HFFc6 (cell line): Measurements from ENCODE around the gene SAAL1. TPM values are rescaled to one million over a fixed set of nuclear protein-coding genes. Genes with fewer than 3 reads are reported as not detected.

Experiments
- DNase-seq: peaks from one replicate; pipeline ENCODE4 v3.0.0-alpha.2; 2018
- H3K27ac Mint-ChIP-seq: 2 replicates; pipeline ENCODE4 v1.8.0; 2020; ENCODE audit warnings: mild to moderate bottlenecking, mixed read lengths
- H3K27me3 Mint-ChIP-seq: 2 replicates; pipeline ENCODE4 v1.8.0; 2021; ENCODE audit warnings: mild to moderate bottlenecking, moderate library complexity, mixed read lengths; ENCODE audit not compliant: insufficient read depth
- H3K36me3 Mint-ChIP-seq: 2 replicates; pipeline ENCODE4 v1.8.0; 2021; ENCODE audit warnings: low read depth, mixed read lengths
- H3K4me1 Mint-ChIP-seq: 2 replicates; pipeline ENCODE4 v1.8.0; 2020; ENCODE audit warnings: low read depth, mixed read lengths
- H3K4me3 Mint-ChIP-seq: 2 replicates; pipeline ENCODE4 v1.8.0; 2020; ENCODE audit warnings: mild to moderate bottlenecking, moderate library complexity, mixed read lengths
- H3K9me3 Mint-ChIP-seq: 2 replicates; pipeline ENCODE4 v1.8.0; 2020; ENCODE audit warnings: mild to moderate bottlenecking, mixed read lengths
- CTCF ChIP-seq: fragments of 200-600 bp; sonication (generic); IDR thresholded peaks from 2 replicates; pipeline ENCODE4 v1.5.0; 2021; ENCODE audit warnings: antibody characterized with exemption, mild to moderate bottlenecking
- total RNA-seq, 6 experiments: library from RNA; stranded (reverse); fragmentation: NEBNext Ultra II Directional; extraction: Animal tissue kit (Norgen Biotek cat#: 25700); gene quantifications; 2 replicates in 1 of 6; 3 replicates in 5 of 6; pipeline ENCODE4 v1.2.3, GENCODE V29; 2021

SAAL1 gene
- total RNA-seq, 6 experiments from 2014 or later = 10.3 to 16.6 (median 15.3) TPM

- Mint-ChIP-seq H3K27ac (no peak overlapping the region), H3K4me1 (no peaks in the 10 kb centered on the region), H3K9me3 (no peaks in the 10 kb centered on the region), H3K4me3 (no peak overlapping the region), H3K36me3 (no peaks in the 10 kb centered on the region), H3K27me3 (peaks cover 17% of the 10 kb centered on the region)
- DNase-seq = no peak
- TF ChIP-seq CTCF = no peak
Observed at GRCh38 chr11:18036456-18036855, 69.4 kb downstream of the SAAL1 start.

Other genes starting within 250 kb of the SAAL1 start
- 10 to 100 TPM; 13.5 to 19.3 (median 17.7) TPM for gene SERGEF, start 93.0 kb downstream of the SAAL1 start, total RNA-seq
- gene TPH1, start 59.8 kb downstream of the SAAL1 start, total RNA-seq = under 1 TPM in 1 of 6 experiments, not detected in 5; 0.03 TPM
- not detected for gene MRGPRX3, start 26.5 kb upstream of the SAAL1 start, total RNA-seq
- not detected for gene MRGPRX4, start 66.8 kb upstream of the SAAL1 start, total RNA-seq
- gene SAA4, start 130.7 kb upstream of the SAAL1 start, total RNA-seq = not detected
- gene SAA2, start 142.6 kb upstream of the SAAL1 start, total RNA-seq = not detected
- gene SAA1, start 160.2 kb upstream of the SAAL1 start, total RNA-seq = under 1 TPM in 2 of 6 experiments, not detected in 4; 0.50 to 0.55 TPM
- gene HPS5, start 216.1 kb upstream of the SAAL1 start, total RNA-seq = 10 to 100 TPM; 31.4 to 41.5 (median 34.4) TPM
- gene GTF2H1, start 216.5 kb upstream of the SAAL1 start, total RNA-seq = 10 to 100 TPM; 45.3 to 58.1 (median 52.7) TPM